Rectal smooth muscle tissue (tissue), 1 donor: ENCODE measurements around the gene LGALS9C.
"Not testable (repeated sequence)": the region's sequence is repeated elsewhere in the genome, so short reads cannot be mapped to it uniquely, and the experiment has no call there.

ENCODE experiments used
- H3K27ac ChIP-seq: one replicate; pipeline ENCODE4 v1.7.0; 2013; ENCODE audit warnings: low read depth, low read length, inconsistent platforms
- H3K27me3 ChIP-seq: one replicate; pipeline ENCODE4 v1.7.0; 2013; ENCODE audit warnings: low read length; ENCODE audit not compliant: control insufficient read depth, insufficient read depth
- H3K36me3 ChIP-seq: one replicate; pipeline ENCODE4 v1.7.0; 2013; ENCODE audit warnings: low read length; ENCODE audit not compliant: control insufficient read depth, insufficient read depth
- H3K4me1 ChIP-seq: one replicate; pipeline ENCODE4 v1.7.0; 2013; ENCODE audit warnings: low read length; ENCODE audit not compliant: control insufficient read depth, insufficient read depth
- H3K4me3 ChIP-seq: one replicate; pipeline ENCODE4 v1.7.0; 2013; ENCODE audit warnings: low read length
- H3K9ac ChIP-seq: one replicate; pipeline ENCODE4 v1.7.0; 2013; ENCODE audit warnings: low read length

LGALS9C gene

GRCh38 chr17:18476508-18477308 lies at the start of gene LGALS9C:
LGALS9C (plus strand) TSS chr17:18476789; CDS start chr17:18476855, 66 bp downstream.
- H3K9ac ChIP-seq, H3K4me3 ChIP-seq, H3K27ac ChIP-seq: not testable (repeated sequence)

DNA sequence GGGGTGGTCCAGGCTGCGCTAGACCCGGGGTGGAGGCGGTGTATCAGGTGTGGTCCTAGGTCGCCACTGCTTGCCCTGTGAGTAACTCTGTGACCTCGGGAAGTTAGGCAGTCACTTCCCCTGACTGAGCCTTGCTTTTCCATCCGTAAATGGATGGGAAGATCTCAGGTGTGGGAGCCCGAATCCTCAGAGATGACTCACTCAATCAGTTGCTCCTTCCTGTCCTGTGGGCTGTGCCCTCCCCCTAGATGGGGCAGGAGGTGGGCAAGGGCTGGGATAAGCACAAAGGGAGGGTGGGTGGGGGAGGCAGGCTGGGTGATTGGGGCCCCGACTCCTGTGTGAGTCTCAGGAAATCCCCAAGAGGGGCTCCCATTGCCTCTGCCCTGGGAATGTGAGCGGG lies 44.4 kb upstream of the LGALS9C start:
- H3K27me3 ChIP-seq, H3K36me3 ChIP-seq, H3K9ac ChIP-seq, H3K27ac ChIP-seq, H3K4me3 ChIP-seq, H3K4me1 ChIP-seq: not testable (repeated sequence)

More at GRCh38 chr17:18476508-18477308, at the start of gene LGALS9C:
- H3K4me1 ChIP-seq, H3K36me3 ChIP-seq, H3K27me3 ChIP-seq: not testable (repeated sequence)

- H3K4me1 ChIP-seq, H3K36me3 ChIP-seq, H3K4me3 ChIP-seq, H3K27ac ChIP-seq, H3K27me3 ChIP-seq, H3K9ac ChIP-seq: not testable (repeated sequence)
These were observed 37.1 kb upstream of the LGALS9C start for GRCh38 chr17:18439465-18439870.

- not testable (repeated sequence) for H3K27ac ChIP-seq, H3K9ac ChIP-seq
These were observed 34.5 kb upstream of the LGALS9C start for GRCh38 chr17:18442093-18442492.

GRCh38 chr17:18442532-18442931 lies 34.1 kb upstream of the LGALS9C start:
- H3K27ac ChIP-seq, H3K36me3 ChIP-seq, H3K27me3 ChIP-seq, H3K9ac ChIP-seq, H3K4me3 ChIP-seq, H3K4me1 ChIP-seq: not testable (repeated sequence)

More at GRCh38 chr17:18442093-18442492, 34.5 kb upstream of the LGALS9C start:
- not testable (repeated sequence) for H3K4me1 ChIP-seq, H3K27me3 ChIP-seq, H3K36me3 ChIP-seq, H3K4me3 ChIP-seq

DNA sequence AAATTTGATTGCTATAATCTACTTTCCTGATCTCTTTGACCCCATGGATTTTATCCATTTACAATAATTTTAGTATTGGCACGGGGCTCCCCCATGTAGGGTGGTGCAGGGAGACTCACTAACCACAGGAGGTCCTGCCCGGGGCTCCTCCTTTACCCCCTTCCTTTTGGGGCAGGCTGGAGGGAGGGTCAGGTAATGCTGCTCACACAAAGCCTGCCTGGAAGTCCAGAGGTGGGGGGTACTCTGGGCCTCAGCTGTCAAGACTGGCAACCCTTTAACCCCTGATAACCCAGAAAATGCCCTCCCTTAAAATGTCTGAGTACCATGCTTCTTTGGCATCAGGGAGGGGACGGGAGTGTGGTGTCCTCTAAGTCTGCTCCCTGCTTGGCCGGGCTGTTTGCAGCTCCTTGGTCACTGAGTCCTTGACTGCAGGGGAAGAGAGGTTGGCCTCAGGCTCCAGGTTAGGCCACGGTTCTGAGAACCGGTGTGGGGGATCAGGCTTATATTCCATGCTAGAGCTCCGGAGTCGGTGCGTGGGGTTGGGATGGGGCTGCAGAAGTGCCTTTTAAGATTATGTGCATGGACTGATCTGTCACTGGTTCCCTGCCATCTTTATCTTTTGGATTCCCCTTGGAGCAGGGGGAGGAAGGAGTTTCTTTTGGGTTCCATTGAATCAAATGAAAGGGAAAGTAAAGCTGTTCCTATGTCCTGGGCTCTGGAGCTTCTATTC lies 28.9 kb upstream of the LGALS9C start:
- not testable (repeated sequence) for H3K4me1 ChIP-seq, H3K27ac ChIP-seq, H3K27me3 ChIP-seq, H3K36me3 ChIP-seq, H3K4me3 ChIP-seq, H3K9ac ChIP-seq

DNA sequence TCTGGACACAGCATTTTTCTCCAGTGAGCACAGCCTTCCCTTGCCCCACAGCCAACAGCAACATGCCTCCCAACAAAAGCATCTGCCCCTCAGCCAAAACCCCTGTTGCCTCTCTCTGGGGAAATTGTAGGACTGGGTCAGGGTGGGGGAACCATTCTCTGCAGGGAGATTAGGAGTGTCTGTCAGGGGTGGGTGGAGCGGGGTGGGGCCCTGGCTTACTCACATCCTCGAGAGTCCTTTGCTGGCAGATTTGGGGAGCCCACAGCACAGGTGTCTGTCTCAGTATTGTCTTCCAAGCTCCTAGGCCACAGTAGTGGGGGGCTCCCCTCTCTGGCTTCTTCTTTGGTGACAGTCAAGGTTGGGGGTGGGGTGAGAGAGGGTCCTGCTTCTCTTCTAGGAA lies 28.3 kb upstream of the LGALS9C start:
- not testable (repeated sequence) for H3K27me3 ChIP-seq, H3K4me3 ChIP-seq, H3K4me1 ChIP-seq, H3K9ac ChIP-seq, H3K36me3 ChIP-seq, H3K27ac ChIP-seq

DNA sequence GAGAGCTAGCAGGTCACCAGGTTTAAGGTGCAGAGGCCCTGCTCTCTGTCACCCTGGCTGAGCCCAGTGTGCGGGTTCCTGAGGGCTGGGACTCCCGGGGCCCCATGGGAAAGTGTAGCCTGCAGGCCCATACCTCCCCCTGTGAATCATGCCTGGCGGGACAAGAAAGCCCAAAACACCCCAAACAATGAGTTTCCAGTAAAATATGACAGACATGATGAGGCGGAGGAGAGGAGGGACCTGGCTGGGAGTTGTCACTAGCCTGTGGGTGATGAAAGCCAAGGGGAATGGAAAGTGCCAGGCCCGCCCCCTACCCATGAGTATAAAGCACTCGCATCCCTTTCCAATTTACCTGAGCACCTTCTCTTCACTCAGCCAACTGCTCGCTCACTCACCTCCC lies 26.8 kb upstream of the LGALS9C start:
- not testable (repeated sequence) for H3K4me1 ChIP-seq, H3K4me3 ChIP-seq, H3K36me3 ChIP-seq, H3K27ac ChIP-seq, H3K9ac ChIP-seq, H3K27me3 ChIP-seq

- not testable (repeated sequence) for H3K9ac ChIP-seq, H3K4me3 ChIP-seq, H3K36me3 ChIP-seq, H3K27me3 ChIP-seq, H3K27ac ChIP-seq, H3K4me1 ChIP-seq
These were observed 25.6 kb upstream of the LGALS9C start for GRCh38 chr17:18450998-18451397.

- H3K4me1 ChIP-seq, H3K9ac ChIP-seq, H3K4me3 ChIP-seq, H3K36me3 ChIP-seq, H3K27me3 ChIP-seq, H3K27ac ChIP-seq: not testable (repeated sequence)
These were observed 24.6 kb upstream of the LGALS9C start for GRCh38 chr17:18451969-18452368.

GRCh38 chr17:18459035-18459434 lies 17.6 kb upstream of the LGALS9C start:
- not testable (repeated sequence) for H3K27me3 ChIP-seq, H3K4me3 ChIP-seq, H3K27ac ChIP-seq, H3K9ac ChIP-seq, H3K36me3 ChIP-seq, H3K4me1 ChIP-seq

DNA sequence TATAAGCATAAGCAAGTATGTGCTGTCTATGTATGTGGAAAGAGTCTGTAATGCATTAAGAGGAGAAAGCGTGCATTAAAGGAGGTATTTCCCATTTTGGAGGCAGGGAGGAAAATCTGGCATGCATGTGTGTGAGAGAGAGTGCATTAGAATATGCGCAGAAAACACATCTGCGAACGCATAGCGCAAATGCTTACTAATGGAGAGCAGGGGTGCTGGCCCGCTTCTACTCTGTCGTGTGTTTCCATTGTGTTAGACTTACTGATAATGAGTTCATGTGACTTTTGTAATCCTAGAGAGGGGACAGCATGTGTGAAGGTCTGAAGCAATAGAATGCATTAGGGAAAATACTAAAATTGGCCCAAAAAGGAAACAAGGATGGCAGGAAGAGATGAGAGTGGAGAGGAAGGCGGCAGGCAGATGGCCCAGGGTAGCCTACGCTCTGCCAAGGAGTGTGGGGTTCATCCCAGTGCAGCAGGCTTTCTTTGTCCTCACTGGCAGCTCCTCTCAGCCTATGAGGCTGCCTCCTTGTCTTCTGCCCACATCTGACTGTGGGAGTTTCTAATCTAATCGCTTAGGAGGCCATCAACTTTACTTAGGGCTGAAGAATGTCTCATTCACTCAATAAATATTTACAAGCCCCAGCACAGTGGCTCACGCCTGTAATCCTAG lies 12.6 kb upstream of the LGALS9C start:
- H3K9ac ChIP-seq, H3K27ac ChIP-seq, H3K4me3 ChIP-seq, H3K36me3 ChIP-seq, H3K27me3 ChIP-seq, H3K4me1 ChIP-seq: not testable (repeated sequence)
